Activated naive CD4-positive, alpha-beta T cell treated with anti-CD3 and anti-CD28 coated beads, Interleukin-2, amount 10 ng/mL, durations not matched to agents 7 days and 5 days (primary cell): ENCODE results near the gene MYO1G.
"Not testable (repeated sequence)": the region's sequence is repeated elsewhere in the genome, so short reads cannot be mapped to it uniquely, and the experiment has no call there.

Experiments
- CTCF ChIA-PET: fragments of 350-600 bp; sonication (Branson Sonifier 250); formaldehyde crosslinking; loops from one replicate; lab custom pipeline; 2021; ENCODE audit warnings: antibody characterized with exemption; lab: Charles Lee
- DNase-seq: peaks from one replicate; pipeline ENCODE4 v3.0.0-alpha.2; 2020
- H3K27ac Mint-ChIP-seq: one replicate; pipeline ENCODE4 v1.8.0; 2021; ENCODE audit warnings: mild to moderate bottlenecking, moderate library complexity, mixed read lengths
- H3K27me3 Mint-ChIP-seq: one replicate; pipeline ENCODE4 v1.8.0; 2021; ENCODE audit warnings: mild to moderate bottlenecking, mixed read lengths
- H3K36me3 Mint-ChIP-seq: one replicate; pipeline ENCODE4 v1.8.0; 2021; ENCODE audit warnings: mixed read lengths
- H3K4me1 Mint-ChIP-seq: one replicate; pipeline ENCODE4 v1.8.0; 2021; ENCODE audit warnings: mixed read lengths
- H3K4me3 Mint-ChIP-seq: one replicate; pipeline ENCODE4 v1.8.0; 2021; ENCODE audit warnings: mild to moderate bottlenecking, moderate library complexity, mixed read lengths
- H3K9me3 Mint-ChIP-seq: one replicate; pipeline ENCODE4 v1.8.0; 2021; ENCODE audit warnings: mixed read lengths

The MYO1G gene

DNA sequence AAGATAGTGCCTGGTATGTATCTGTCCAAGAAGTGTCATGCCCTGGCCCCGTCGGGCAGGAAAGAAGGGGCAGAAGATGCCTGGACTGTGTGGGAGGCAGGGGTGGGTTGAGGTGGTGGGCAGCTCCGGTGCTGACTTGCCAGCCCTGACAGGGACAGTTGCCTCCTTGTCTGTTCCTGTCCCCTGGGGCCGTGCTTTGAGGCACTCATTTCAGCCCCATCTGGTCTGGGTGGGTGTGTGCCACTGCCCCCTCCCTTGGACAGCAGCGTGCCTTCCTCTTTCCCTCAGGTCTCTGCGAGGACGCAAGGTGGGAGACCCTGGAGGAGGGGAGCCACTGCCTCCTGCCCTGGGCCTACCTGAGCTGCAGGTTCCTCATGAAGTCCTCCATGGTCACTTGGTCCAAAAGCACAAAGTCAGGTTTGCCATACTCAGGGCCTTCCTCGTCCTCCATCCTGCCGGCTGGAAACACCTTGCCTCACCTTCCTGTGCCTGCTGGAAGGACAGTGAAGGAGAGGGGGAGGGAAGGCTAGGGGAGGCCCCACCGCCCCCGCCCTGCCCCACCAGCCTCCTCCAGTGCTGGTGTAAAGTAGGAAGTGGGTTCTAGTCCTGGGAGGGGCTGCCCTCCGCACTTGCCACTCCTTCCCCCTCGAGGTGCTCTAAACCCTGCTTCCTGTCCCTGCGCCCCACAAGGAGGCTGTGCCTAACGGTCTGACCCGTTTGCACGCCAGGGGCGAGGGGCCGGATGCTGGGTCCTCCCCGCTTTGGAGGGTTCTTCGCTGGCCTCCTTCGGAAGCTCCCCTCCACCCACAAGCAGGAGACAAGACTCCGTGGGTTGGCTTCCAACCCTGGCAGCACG is at the start of gene MYO1G:
TSS of gene MYO1G (minus strand) at position 505 of the 856 bp plus-strand sequence. CDS start at position 451, 54 bp downstream.
- Mint-ChIP-seq H3K9me3 (no peaks in the 10 kb centered on the region), H3K36me3 (peaks cover 73% of the 10 kb centered on the region), H3K27me3 (no peaks in the 10 kb centered on the region), H3K4me1 (peaks cover 83% of the 10 kb centered on the region), H3K4me3 (peak within 1 kb of the TSS; percentile 90), H3K27ac (peak within 1 kb of the TSS; percentile 92)
- CTCF ChIA-PET: interaction anchor here (0.8 to 2.9 kb wide), 7 partner anchors 8 to 157 kb away, joined by 3 to 16 read pairs (median 4); partner anchors contain the start of gene CCM2
- peak; percentile 95 for DNase-seq

- CTCF ChIA-PET: interaction anchor here (0.7 to 4.2 kb wide), 7 partner anchors 9 to 108 kb away, joined by 3 to 35 read pairs (median 4); partner anchors contain the start of gene MYO1G
- Mint-ChIP-seq H3K36me3 (peaks cover 72% of the 10 kb centered on the region), H3K27ac (peak overlapping the region; percentile 95), H3K9me3 (no peaks in the 10 kb centered on the region), H3K27me3 (no peaks in the 10 kb centered on the region), H3K4me3 (peak overlapping the region; percentile 82), H3K4me1 (peaks cover 70% of the 10 kb centered on the region)
- no peak for DNase-seq
These were observed 49.5 kb upstream of the MYO1G start for GRCh38 chr7:45028138-45028919.

GRCh38 chr7:45027774-45028114 is 48.9 kb upstream of the MYO1G start:
- no peaks in the 10 kb centered on the region for H3K9me3 Mint-ChIP-seq
- no peaks in the 10 kb centered on the region for H3K27me3 Mint-ChIP-seq
- H3K4me3 Mint-ChIP-seq: peak overlapping the region; percentile 82
- CTCF ChIA-PET: interaction anchor here (0.7 to 4.2 kb wide), 8 partner anchors 10 to 108 kb away, joined by 3 to 35 read pairs (median 4); partner anchors contain the start of genes CCM2 and MYO1G
- DNase-seq: peak; percentile 39
- H3K36me3 Mint-ChIP-seq: peaks cover 69% of the 10 kb centered on the region
- peaks cover 69% of the 10 kb centered on the region for H3K4me1 Mint-ChIP-seq
- H3K27ac Mint-ChIP-seq: peak overlapping the region; percentile 95

DNA sequence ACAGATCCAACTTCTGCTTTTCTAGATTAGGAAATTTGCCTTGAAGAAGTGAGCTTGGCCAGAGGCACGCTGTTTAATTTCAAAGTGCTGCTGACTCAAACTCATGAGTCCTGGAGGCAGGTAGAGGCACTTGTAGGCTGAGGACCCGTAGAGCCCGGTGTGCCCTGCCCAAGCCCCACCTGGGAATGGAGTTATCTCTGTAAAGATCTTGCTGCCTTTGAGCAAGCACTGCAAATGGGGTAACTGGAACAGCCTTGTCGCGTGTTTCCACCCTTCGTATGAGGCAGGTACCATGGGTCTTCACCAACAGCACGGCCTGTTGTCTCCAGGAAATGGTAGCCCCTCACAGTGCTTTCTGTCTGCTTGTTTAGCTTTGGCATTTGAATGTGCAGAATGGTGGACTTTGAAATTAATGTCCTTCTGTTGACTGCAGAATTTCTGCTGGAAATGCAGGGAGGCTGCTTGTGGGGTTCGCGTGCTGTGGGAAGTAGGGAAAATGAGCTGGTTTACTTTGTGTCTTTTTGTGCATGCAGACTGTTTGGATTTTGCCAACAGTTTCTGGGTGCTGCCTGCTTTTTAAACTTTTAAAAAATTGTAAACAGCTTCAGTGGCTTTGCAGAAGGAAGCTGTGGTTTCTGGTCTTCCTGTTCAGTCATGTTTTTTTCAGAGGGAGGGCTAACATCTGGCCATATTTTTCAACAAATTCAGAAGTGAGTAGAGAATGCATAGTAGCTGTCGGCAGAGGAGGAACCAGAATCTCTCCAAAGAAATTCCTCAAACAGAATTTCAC is 48.4 kb upstream of the MYO1G start:
- CTCF ChIA-PET: interaction anchor here (0.7 to 4.2 kb wide), 8 partner anchors 10 to 109 kb away, joined by 3 to 35 read pairs (median 4); partner anchors contain the start of genes CCM2 and MYO1G
- no peaks in the 10 kb centered on the region for H3K9me3 Mint-ChIP-seq
- H3K4me3 Mint-ChIP-seq: peak overlapping the region; percentile 82
- DNase-seq: peak; percentile 54
- H3K36me3 Mint-ChIP-seq: peaks cover 67% of the 10 kb centered on the region
- peak overlapping the region; percentile 95 for H3K27ac Mint-ChIP-seq
- H3K27me3 Mint-ChIP-seq: no peaks in the 10 kb centered on the region
- H3K4me1 Mint-ChIP-seq: peaks cover 63% of the 10 kb centered on the region

DNA sequence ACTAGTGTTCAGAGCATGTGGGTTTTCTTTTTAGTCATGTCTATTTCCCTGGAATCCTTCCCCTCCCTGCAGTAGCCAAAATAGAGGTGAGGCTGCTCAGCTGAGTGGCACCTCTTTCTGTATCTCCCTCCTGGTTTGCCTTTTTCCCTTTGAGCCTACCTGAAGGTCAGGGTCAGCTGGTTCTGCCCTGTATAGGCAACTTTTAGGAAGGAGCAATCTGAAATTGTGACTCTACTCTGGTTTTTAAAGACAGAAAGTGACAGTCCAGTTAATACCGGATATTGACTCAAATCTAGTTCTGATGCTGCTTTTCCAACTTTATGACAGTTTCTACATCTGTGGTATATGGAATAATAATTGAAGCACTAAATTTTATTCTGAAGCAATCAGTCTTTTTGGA is 47.2 kb upstream of the MYO1G start:
- no peak for DNase-seq
- H3K36me3 Mint-ChIP-seq: peaks cover 67% of the 10 kb centered on the region

GRCh38 chr7:45025473-45025872 is 46.7 kb upstream of the MYO1G start:
- not testable (repeated sequence) for H3K9me3 Mint-ChIP-seq, H3K27me3 Mint-ChIP-seq, DNase-seq
- H3K36me3 Mint-ChIP-seq: peaks cover 67% of the 10 kb centered on the region
- peak overlapping the region; percentile 95 for H3K27ac Mint-ChIP-seq
- CTCF ChIA-PET: interaction anchor here (0.8 to 1.2 kb wide), 3 partner anchors 12 to 52 kb away, joined by 3 read pairs; no protein-coding TSS in a partner anchor
- peaks cover 66% of the 10 kb centered on the region for H3K4me1 Mint-ChIP-seq
- H3K4me3 Mint-ChIP-seq: peak overlapping the region; percentile 38

More for the DNA sequence above, 47.2 kb upstream of the MYO1G start:
- CTCF ChIA-PET: interaction anchor here (0.8 to 1.2 kb wide), 3 partner anchors 12 to 52 kb away, joined by 3 read pairs; no protein-coding TSS in a partner anchor
- peak overlapping the region; percentile 95 for H3K27ac Mint-ChIP-seq
- no peaks in the 10 kb centered on the region for H3K27me3 Mint-ChIP-seq
- peak overlapping the region; percentile 38 for H3K4me3 Mint-ChIP-seq
- H3K9me3 Mint-ChIP-seq: no peaks in the 10 kb centered on the region
- H3K4me1 Mint-ChIP-seq: peaks cover 65% of the 10 kb centered on the region

GRCh38 chr7:45024126-45024744 is 45.4 kb upstream of the MYO1G start:
- H3K27ac Mint-ChIP-seq: no peak overlapping the region
- no peaks in the 10 kb centered on the region for H3K27me3 Mint-ChIP-seq
- H3K36me3 Mint-ChIP-seq: peaks cover 62% of the 10 kb centered on the region
- CTCF ChIA-PET: no interaction called here
- DNase-seq: no peak
- H3K9me3 Mint-ChIP-seq: no peaks in the 10 kb centered on the region
- H3K4me3 Mint-ChIP-seq: no peak overlapping the region
- H3K4me1 Mint-ChIP-seq: peaks cover 60% of the 10 kb centered on the region

DNA sequence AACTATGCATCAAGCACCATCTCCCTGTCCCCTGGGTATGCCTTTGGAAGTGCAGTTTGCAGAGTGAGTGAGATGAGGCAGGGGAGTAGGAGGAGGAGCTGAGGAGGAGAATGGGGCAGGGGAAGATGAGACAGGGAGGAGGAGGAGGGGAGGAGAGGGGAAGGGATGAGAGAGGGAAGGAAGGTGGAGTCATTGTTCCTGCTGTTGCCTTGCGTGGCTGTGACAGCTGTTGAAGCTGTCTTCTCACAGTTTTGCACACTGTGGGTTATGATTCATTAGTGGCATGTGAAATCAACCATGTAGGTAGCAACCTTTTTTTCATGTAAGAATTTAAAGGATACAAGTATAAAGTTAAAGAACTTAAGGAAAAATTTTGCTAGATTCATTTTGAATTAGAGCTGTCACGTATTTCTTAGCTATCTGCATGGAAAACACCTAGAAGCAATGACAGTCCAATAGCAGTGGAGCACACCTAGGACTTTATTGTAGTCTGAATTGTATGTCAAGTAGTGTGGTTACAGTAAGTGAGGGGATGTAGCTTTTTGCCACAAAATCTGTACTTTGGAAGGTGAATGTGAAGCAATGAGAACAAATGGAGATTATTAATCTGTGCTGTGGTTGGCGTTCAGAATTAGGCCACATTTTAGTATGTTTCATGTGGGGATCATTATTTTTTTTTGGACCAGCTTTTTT is 42.9 kb upstream of the MYO1G start:
- Mint-ChIP-seq H3K4me1 (peaks cover 59% of the 10 kb centered on the region), H3K27ac (peak overlapping the region; percentile 83), H3K9me3 (no peaks in the 10 kb centered on the region), H3K36me3 (peaks cover 50% of the 10 kb centered on the region), H3K4me3 (no peak overlapping the region), H3K27me3 (no peaks in the 10 kb centered on the region)
- DNase-seq: peak; percentile 31
- CTCF ChIA-PET: interaction anchor here (0.7 to 1.8 kb wide), 6 partner anchors 10 to 114 kb away, joined by 3 to 5 read pairs (median 4); no protein-coding TSS in a partner anchor

GRCh38 chr7:45020915-45021314 is 42.1 kb upstream of the MYO1G start:
- H3K27ac Mint-ChIP-seq: peak overlapping the region; percentile 79
- no peak for DNase-seq
- H3K9me3 Mint-ChIP-seq: no peaks in the 10 kb centered on the region
- H3K27me3 Mint-ChIP-seq: no peaks in the 10 kb centered on the region
- peaks cover 50% of the 10 kb centered on the region for H3K36me3 Mint-ChIP-seq
- no peak overlapping the region for H3K4me3 Mint-ChIP-seq
- CTCF ChIA-PET: interaction anchor here (1.1 to 1.8 kb wide), 3 partner anchors 16 to 115 kb away, joined by 4 to 5 read pairs (median 4); no protein-coding TSS in a partner anchor
- peaks cover 54% of the 10 kb centered on the region for H3K4me1 Mint-ChIP-seq

DNA sequence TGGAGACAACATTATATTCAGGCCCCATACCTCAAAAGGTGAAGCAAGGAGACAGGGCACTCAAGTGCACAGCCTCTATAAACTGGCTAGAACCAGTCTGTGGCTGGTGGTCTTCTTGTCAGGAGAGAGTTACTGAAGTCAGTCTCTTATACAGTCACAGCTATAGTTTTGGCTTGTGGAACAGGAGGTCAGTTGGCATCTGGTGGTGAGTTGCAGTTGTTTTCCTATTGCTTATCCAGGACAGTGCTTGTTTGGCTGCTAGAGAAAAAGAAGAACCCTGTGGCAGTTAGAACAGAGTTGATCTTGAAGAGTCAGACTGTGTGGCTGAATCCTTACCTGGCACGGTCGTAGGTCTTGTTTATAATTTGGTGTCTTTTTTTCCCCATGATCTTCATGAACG is 38.4 kb upstream of the MYO1G start:
- peaks cover 54% of the 10 kb centered on the region for H3K4me1 Mint-ChIP-seq
- H3K36me3 Mint-ChIP-seq: peaks cover 49% of the 10 kb centered on the region
- H3K27me3 Mint-ChIP-seq: no peaks in the 10 kb centered on the region
- H3K4me3 Mint-ChIP-seq: no peak overlapping the region
- CTCF ChIA-PET: no interaction called here
- H3K27ac Mint-ChIP-seq: peak overlapping the region; percentile 78
- DNase-seq: no peak
- H3K9me3 Mint-ChIP-seq: no peaks in the 10 kb centered on the region

- CTCF ChIA-PET: interaction anchor here (0.8 to 1.2 kb wide), 4 partner anchors 13 to 43 kb away, joined by 3 to 4 read pairs (median 3); no protein-coding TSS in a partner anchor
- Mint-ChIP-seq H3K4me1 (peaks cover 43% of the 10 kb centered on the region), H3K4me3 (no peak overlapping the region), H3K27me3 (no peaks in the 10 kb centered on the region), H3K27ac (no peak overlapping the region), H3K36me3 (peaks cover 52% of the 10 kb centered on the region), H3K9me3 (no peaks in the 10 kb centered on the region)
- DNase-seq: no peak
These were observed 36.5 kb upstream of the MYO1G start for GRCh38 chr7:45015313-45015712.

DNA sequence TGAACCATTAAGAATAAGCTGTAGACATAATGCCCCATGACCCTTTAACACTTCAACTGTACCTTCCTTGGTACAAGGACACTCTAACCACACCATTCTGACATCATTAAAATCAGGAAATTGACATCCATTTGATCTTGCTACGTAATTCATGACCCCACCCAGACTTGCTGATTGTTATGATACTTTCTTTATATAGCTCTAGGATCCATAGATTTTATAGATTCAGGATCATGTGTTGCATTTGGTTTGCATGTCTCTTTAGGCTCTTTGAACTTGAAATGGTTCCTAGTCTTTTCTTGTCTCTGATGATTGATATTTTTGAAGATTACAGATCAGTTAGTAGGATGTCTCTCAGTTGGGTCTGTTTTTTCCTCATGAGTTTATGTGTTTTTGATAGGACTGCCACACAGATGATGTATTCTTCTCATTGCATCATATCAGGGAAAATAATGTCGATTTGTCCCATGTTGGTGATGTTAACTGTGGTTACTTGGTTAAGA is 34.7 kb upstream of the MYO1G start:
- no peaks in the 10 kb centered on the region for H3K27me3 Mint-ChIP-seq
- H3K9me3 Mint-ChIP-seq: no peaks in the 10 kb centered on the region
- DNase-seq: no peak
- H3K36me3 Mint-ChIP-seq: peaks cover 55% of the 10 kb centered on the region
- peaks cover 50% of the 10 kb centered on the region for H3K4me1 Mint-ChIP-seq
- peak overlapping the region; percentile 78 for H3K27ac Mint-ChIP-seq
- H3K4me3 Mint-ChIP-seq: no peak overlapping the region
- CTCF ChIA-PET: interaction anchor here (0.9 to 1.0 kb wide), 2 partner anchors 12 to 14 kb away, joined by 3 to 4 read pairs; no protein-coding TSS in a partner anchor
